Cerebellar cortex (tissue), 1 donor: ENCODE results near the gene BMP6.

ENCODE experiments used
- DNase-seq: peaks from one replicate; pipeline ENCODE4 v3.0.0-alpha.2; 2015; ENCODE audit warnings: low spot score

BMP6 gene

DNA sequence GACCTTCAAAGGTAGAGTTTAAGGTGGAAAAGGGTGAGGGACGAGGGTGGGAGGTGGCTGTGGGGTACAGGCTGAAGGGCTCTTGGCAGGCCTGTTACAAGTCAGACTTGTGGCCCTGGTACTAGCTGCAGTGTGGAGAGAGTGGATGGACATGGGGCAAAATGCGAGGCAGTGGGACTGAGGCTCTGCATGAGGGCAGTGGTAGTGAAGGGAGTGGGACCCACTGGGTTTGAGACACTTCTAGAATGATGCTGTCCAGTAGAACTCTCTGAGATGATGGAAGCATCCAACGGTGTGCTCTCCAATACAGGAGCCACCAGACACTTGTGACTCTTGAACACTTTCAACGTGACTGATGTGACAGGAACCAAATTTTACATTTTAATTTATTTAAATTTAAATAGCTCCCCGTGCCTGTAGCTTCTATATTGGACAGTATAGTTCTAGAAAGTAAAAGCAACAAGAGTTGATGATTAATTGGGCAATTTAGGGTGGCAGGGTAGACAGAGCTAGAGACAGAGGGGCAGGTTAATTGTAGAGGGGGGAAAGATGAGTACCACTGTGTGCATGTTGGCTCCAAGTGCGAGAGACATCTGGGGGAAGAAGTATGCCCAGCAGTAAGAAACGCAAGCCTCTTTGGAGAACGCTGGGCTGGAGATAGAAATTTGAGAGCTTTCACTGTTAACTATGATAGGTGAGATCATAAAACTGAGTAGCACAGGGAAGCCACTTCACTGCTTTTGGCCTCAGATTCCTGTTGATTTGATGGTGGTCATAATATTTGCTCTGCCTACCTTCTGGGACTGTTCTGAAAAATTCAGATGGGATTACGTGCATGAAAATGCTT lies 107.2 kb downstream of the BMP6 start:
- no peak for DNase-seq

DNA sequence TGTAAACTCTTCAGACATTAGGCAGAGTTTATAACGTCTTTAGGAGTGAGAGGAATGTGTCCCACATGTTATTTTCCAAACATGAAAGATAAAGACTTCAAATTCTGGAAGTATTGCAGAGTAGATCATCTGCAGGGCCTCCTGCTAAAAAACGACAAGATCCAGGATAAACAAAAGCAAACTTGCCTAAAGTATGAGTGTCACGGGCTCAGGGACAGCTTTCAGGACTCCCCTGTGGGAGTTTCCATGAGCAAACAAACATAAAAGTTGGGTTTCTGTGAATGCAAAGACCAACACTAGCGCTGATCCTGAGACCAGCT lies 107.8 kb downstream of the BMP6 start:
- DNase-seq, result no peak

DNA sequence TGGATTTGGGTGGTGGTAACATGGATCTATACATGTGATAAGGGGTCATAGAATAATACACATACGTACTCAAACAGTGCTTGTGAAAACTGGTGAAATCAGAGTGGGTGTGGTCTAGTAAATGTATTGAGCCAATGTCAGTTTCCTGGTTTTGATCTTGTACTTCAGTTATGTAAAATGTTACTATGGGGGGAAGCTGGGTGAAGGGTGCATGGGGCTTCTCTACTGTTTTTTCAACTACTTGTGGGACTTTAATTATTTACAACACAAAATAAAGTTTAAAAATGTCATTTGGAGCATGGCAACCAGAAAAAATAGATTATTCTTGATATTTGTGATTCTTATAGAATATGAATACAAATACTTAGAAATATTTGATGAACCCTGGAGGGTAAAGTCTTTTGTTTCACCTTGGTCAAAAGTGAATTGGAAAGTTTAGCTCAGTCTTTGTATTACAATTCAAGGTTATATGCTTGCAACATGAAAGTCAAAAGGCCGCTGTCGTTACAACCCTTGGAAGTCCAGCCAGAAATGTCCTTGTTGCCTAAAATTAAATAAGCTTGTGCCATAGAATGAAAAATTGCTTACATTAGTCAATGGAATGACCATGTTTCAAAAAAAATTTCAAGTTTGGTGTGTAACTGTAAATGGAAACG lies 110.6 kb downstream of the BMP6 start:
- no peak for DNase-seq

- no peak for DNase-seq
Measured at GRCh38 chr6:7841781-7842468, 116.0 kb downstream of the BMP6 start.

DNA sequence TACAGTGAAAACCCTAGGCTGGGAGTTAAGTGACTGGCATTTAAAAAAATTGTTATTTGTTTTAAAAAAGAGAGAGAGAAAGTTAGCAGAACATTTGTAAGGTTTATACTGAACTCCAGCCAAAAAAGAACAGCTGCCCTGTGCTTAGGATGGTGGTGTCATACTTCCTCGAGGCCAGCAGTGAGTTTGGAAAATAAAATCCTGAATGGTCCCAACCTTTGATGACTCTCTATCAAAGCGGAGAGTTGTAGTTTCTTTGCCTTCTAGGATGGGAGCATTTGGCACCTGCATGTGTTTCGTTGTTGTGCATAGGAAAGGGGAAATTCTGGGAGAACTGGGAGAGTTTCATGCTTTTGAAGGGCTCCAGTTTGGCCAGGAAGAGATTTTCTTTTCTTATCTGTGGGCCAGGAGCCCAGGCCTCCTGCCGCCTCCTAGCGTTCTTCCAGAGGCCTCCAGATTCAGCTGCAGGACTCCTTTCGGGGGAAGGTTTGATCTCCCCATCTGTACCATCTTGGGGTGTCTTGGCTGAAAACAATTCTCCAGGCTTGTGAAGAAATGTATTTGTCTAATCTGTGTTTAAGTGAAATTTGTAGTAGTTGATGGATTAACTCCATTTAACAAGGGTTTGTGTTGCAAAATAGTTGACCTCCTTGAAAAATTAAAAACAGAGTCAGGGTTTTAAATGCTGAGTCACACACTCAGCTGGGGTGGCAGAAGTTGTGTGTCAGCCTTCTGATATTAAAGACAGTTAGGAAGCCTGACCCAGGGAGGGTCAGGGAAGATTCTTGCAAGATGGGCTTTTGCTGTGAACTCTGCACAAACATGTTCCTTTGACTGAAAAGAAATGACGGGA lies 121.3 kb downstream of the BMP6 start:
- DNase-seq, result no peak

DNA sequence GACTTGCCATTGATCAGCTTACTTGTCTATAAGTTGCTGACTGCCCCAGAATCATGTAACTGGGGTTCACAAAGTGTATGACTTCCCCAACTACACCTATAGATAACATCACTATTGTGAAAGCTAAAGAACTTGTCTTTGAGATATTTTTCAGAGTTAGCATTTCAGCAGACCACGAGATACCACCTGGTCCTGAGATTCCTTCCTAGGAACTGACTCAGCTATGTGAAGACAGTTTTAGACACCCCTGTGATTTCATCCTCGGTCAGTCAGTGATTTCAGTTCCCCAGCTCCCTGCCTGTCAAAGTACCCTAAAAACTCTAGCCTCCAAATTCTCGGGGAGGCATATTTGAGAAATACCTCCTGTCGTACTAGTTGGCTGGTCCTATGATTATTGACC lies 122.3 kb downstream of the BMP6 start:
- no peak for DNase-seq

GRCh38 chr6:7851780-7852179 lies 125.9 kb downstream of the BMP6 start:
- no peak for DNase-seq

DNA sequence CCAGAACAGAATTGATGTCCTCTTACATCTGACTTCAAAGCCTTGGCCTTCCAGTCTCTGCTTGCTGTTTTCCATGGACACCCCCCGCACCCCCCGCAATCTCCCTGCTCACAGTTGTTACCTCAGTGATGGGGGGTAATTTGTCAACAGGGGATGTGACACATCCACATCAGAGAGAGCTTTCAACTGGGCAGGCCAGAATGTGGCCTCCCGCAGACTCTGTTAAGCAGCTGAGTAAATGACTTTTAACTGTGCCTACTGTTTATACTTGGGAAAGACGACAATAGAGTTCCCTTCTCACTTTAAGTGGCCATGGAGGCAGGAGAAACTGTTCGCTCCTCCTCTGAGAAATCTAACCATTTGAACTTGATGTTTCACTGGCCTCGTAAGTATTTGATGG lies 133.7 kb downstream of the BMP6 start:
- DNase-seq, result no peak

- no peak for DNase-seq
Measured at GRCh38 chr6:7865781-7866180, 139.9 kb downstream of the BMP6 start.

DNA sequence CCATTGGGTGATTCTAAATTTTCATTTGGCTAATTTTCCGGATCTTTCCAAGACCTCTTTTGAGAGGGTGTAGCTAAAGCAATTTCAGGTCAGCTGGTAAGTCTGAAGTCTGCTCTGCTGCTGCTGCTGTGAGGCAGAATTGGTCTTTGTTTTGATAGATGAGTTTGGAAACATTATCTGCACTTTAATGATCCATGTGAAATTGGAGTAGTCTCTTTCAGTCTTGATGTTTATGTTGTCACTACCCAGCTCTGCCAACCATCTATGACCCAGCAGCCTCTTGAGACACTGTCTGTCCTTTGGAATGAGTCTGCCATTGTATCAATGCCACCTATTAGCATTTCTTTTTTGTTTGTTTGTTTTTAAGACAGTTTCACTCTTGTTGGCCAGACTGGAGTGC lies 140.6 kb downstream of the BMP6 start:
- no peak for DNase-seq

DNA sequence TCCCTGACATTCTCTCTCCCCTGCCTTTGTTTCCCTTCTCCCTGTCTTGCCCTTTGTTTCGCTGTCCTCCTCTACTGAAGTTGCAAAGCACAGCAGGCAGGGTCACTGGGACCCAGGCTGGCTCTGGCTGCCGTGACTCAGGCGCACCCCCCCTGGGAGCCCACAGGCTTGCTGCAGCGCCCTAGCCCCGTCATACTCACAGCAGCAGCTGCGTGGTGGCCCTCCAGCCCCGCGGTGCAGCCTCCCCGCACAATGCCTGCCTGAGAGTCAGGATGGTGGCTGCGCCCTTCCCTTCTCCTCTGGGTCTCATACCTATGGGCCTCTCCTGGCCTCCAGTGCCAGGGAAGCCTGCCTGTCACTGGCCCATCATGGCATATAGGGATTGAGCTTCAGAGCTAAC lies 143.0 kb downstream of the BMP6 start:
- no peak for DNase-seq

- DNase-seq, result no peak
Measured at GRCh38 chr6:7878401-7878964, 152.6 kb downstream of the BMP6 start.

DNA sequence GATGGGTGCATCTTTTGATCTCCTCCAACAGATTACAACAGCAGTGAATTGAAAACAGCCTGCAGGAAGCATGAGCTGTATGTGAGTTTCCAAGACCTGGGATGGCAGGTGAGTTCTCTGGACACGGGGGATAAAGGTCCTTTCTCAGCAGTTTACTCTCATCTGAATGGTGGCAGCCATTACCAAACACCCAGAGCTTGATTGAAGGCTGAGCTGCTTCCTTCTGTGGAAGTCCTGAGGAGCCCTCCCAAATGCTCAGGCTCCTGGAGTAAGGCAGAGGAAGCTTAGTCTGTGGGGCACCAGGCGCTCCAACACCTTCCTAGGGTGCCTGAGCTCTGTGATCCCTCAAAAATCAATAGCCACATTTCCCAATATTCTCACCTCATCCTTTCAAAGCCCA lies 153.1 kb downstream of the BMP6 start:
- no peak for DNase-seq

DNA sequence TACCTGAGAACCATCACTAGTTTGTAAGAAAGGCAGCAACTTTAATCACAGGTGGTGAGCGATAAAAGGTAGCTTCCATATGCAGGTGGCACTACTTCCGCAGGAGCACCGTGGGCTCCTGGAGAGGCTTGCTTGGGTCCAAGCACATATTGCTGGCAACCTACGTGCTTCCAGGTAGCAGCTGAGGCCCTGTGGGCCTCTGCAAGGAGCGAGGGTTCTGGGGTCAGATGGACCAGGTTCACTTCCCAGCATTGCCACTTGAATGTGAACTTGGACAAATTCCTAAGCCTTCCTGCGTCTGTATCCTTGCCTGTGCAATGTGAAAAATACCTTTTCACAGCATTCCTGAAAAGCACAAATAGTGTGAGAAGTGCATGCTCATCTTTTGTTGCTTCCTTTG lies 153.7 kb downstream of the BMP6 start:
- no peak for DNase-seq

DNA sequence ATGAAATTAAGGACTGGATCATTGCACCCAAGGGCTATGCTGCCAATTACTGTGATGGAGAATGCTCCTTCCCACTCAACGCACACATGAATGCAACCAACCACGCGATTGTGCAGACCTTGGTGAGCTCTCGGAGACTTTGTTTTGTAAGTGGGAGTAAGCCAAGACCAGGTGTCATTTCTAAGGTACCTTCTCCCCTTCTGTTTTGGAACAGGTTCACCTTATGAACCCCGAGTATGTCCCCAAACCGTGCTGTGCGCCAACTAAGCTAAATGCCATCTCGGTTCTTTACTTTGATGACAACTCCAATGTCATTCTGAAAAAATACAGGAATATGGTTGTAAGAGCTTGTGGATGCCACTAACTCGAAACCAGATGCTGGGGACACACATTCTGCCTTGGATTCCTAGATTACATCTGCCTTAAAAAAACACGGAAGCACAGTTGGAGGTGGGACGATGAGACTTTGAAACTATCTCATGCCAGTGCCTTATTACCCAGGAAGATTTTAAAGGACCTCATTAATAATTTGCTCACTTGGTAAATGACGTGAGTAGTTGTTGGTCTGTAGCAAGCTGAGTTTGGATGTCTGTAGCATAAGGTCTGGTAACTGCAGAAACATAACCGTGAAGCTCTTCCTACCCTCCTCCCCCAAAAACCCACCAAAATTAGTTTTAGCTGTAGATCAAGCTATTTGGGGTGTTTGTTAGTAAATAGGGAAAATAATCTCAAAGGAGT lies 154.2 kb downstream of the BMP6 start:
- DNase-seq, result no peak

DNA sequence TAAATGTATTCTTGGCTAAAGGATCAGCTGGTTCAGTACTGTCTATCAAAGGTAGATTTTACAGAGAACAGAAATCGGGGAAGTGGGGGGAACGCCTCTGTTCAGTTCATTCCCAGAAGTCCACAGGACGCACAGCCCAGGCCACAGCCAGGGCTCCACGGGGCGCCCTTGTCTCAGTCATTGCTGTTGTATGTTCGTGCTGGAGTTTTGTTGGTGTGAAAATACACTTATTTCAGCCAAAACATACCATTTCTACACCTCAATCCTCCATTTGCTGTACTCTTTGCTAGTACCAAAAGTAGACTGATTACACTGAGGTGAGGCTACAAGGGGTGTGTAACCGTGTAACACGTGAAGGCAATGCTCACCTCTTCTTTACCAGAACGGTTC lies 154.8 kb downstream of the BMP6 start:
- no peak for DNase-seq

DNA sequence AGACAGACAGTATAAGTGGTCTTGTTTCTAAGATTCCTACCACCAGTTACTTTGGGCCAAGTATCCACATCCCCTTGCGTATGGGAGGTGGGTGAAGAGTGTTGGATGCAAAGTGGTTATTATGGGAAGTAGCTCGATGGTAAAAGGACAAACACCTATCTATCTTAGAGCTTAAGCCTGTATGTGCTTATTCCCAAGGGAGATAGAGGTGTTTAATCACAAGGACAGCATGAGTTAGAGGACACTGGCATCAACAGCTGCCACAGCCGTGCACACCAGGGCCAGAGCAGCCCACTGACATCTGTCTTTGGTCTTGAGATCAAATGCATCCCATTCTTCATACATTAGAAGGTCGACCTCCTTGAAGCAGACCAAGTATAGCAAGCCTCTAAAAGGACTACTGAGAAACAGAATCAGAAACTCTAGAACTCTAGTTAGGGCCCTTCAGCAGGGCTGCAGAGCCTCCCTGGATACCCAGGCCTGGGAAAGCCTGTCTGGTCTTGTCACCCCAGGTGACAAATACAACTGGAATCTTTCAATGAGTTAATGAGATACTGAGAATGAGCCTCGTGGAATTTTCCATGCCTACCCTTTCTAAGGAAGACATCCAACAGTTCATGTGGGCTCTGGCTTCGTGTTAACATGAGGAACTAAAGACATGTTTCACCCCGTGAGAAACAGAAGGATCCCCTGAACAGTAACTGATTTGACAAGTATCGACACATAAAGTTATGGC lies 156.0 kb downstream of the BMP6 start:
- DNase-seq, result no peak

DNA sequence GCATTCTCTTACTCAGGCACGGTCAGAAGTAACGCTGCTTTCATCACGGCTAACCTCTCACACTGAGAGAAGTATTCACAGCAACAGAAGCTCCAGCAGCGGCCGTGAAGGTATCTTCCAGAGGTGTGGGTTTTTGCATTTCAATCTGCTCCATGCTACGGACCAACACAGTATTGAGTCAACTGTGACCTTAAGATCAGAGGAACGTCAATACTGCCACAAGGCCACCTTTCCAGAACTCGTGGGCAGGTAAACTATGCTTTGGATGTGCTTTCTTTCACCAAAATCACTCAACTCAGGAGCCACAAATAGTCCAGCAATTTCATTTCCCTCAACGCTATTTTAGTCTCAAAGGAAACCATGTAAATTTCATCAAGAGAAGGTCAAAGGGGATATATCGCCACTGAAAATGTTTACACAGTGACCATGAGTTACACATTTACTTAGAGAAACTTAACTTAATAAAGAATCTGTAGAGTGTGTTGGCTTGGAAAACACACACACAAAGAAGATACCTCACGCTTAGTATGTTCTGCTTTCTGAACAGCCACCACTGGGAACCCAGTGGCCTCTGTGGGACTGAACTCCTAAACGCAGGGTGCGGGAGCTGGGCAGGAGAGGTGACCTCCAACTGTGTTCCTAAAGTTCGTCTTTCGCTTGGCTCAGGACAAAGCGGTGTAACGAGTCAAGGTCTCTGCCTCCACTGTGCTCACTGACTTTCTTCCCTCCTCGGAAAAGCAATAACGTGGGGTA lies 156.8 kb downstream of the BMP6 start:
- no peak for DNase-seq

- DNase-seq, result no peak
Measured at GRCh38 chr6:7883381-7883780, 157.5 kb downstream of the BMP6 start.

- DNase-seq, result no peak
Measured at GRCh38 chr6:7886132-7886531, 160.2 kb downstream of the BMP6 start.
